ENCODE measurements around the gene DDX59. TPM values are rescaled to one million over a fixed set of nuclear protein-coding genes. Genes with fewer than 3 reads are reported as not detected.

The DDX59 gene
- total RNA-seq, 1 donor from 2014 or later: 23.9 TPM

- no peak for DNase-seq (ENCODE audit: extremely low spot score, unreplicated experiment)
- H3K27ac Mint-ChIP-seq (ENCODE audit: unreplicated experiment): no peak overlapping the region
- H3K4me3 Mint-ChIP-seq (ENCODE audit: unreplicated experiment): no peak overlapping the region
- H3K36me3 Mint-ChIP-seq (ENCODE audit: unreplicated experiment): no peaks in the 10 kb centered on the region
- H3K4me1 Mint-ChIP-seq (ENCODE audit: unreplicated experiment): no peaks in the 10 kb centered on the region
- no peak for TF ChIP-seq CTCF (IDR thresholded peaks at IDR 0.05)
- H3K27me3 Mint-ChIP-seq (ENCODE audit: unreplicated experiment): no peaks in the 10 kb centered on the region
- no peaks in the 10 kb centered on the region for H3K9me3 Mint-ChIP-seq (ENCODE audit: unreplicated experiment)
These were observed 37.4 kb upstream of the DDX59 start for GRCh38 chr1:200707116-200707515.

GRCh38 chr1:200706111-200706814 lies 36.6 kb upstream of the DDX59 start:
- DNase-seq (ENCODE audit: extremely low spot score, unreplicated experiment): no peak
- H3K9me3 Mint-ChIP-seq (ENCODE audit: unreplicated experiment): no peaks in the 10 kb centered on the region
- no peak overlapping the region for H3K27ac Mint-ChIP-seq (ENCODE audit: unreplicated experiment)
- H3K4me1 Mint-ChIP-seq (ENCODE audit: unreplicated experiment): no peaks in the 10 kb centered on the region
- no peak for TF ChIP-seq CTCF (IDR thresholded peaks at IDR 0.05)
- no peak overlapping the region for H3K4me3 Mint-ChIP-seq (ENCODE audit: unreplicated experiment)
- no peaks in the 10 kb centered on the region for H3K27me3 Mint-ChIP-seq (ENCODE audit: unreplicated experiment)
- no peaks in the 10 kb centered on the region for H3K36me3 Mint-ChIP-seq (ENCODE audit: unreplicated experiment)

GRCh38 chr1:200704986-200705500 lies 35.3 kb upstream of the DDX59 start:
- H3K27ac Mint-ChIP-seq (ENCODE audit: unreplicated experiment): no peak overlapping the region
- TF ChIP-seq CTCF (IDR thresholded peaks at IDR 0.05): no peak
- H3K27me3 Mint-ChIP-seq (ENCODE audit: unreplicated experiment): no peaks in the 10 kb centered on the region
- DNase-seq (ENCODE audit: extremely low spot score, unreplicated experiment): no peak
- no peaks in the 10 kb centered on the region for H3K9me3 Mint-ChIP-seq (ENCODE audit: unreplicated experiment)
- H3K4me3 Mint-ChIP-seq (ENCODE audit: unreplicated experiment): no peak overlapping the region
- H3K4me1 Mint-ChIP-seq (ENCODE audit: unreplicated experiment): peaks cover 4% of the 10 kb centered on the region
- no peaks in the 10 kb centered on the region for H3K36me3 Mint-ChIP-seq (ENCODE audit: unreplicated experiment)

GRCh38 chr1:200699871-200700270 lies 30.2 kb upstream of the DDX59 start:
- Mint-ChIP-seq H3K9me3 (ENCODE audit: unreplicated experiment) (no peaks in the 10 kb centered on the region), H3K36me3 (ENCODE audit: unreplicated experiment) (no peaks in the 10 kb centered on the region), H3K27ac (ENCODE audit: unreplicated experiment) (no peak overlapping the region), H3K27me3 (ENCODE audit: unreplicated experiment) (no peaks in the 10 kb centered on the region), H3K4me1 (ENCODE audit: unreplicated experiment) (peaks cover 12% of the 10 kb centered on the region), H3K4me3 (ENCODE audit: unreplicated experiment) (no peak overlapping the region)
- no peak for DNase-seq (ENCODE audit: extremely low spot score, unreplicated experiment)
- TF ChIP-seq CTCF (IDR thresholded peaks at IDR 0.05): no peak

GRCh38 chr1:200694738-200695137 lies 25.0 kb upstream of the DDX59 start:
- Mint-ChIP-seq H3K9me3 (ENCODE audit: unreplicated experiment) (no peaks in the 10 kb centered on the region), H3K27ac (ENCODE audit: unreplicated experiment) (no peak overlapping the region), H3K36me3 (ENCODE audit: unreplicated experiment) (no peaks in the 10 kb centered on the region), H3K27me3 (ENCODE audit: unreplicated experiment) (peaks cover 6% of the 10 kb centered on the region), H3K4me3 (ENCODE audit: unreplicated experiment) (no peak overlapping the region), H3K4me1 (ENCODE audit: unreplicated experiment) (peaks cover 6% of the 10 kb centered on the region)
- no peak for TF ChIP-seq CTCF (IDR thresholded peaks at IDR 0.05)
- DNase-seq (ENCODE audit: extremely low spot score, unreplicated experiment): no peak
